Embryonic facial prominence (tissue), 1 donor: Measurements from ENCODE around the gene AFF2.

Experiments used
- DNase-seq: peaks from one replicate; pipeline ENCODE4 v3.0.0-alpha.2; 2016; ENCODE audit errors: extremely low spot score

Gene AFF2

DNA sequence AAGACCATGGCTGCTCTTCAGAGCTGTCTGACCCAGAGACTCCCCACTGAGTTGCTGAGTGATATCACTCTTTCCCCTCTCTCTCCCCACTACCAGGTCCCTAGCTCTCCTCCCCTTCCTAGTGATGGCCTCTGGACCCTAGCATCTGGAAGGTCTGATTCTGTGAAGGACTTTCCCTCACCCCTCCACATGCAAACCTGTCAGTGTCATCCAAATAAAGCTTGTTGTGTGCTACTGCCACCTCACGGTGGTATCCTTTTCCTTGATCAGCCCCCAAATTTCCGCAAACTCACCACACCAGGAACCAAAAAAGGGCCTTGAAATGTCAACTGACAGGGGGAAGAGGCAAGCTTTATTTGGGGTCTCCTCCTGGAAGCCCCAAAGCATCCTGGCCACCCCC, 504.5 kb downstream of the AFF2 start:
- no peak for DNase-seq

DNA sequence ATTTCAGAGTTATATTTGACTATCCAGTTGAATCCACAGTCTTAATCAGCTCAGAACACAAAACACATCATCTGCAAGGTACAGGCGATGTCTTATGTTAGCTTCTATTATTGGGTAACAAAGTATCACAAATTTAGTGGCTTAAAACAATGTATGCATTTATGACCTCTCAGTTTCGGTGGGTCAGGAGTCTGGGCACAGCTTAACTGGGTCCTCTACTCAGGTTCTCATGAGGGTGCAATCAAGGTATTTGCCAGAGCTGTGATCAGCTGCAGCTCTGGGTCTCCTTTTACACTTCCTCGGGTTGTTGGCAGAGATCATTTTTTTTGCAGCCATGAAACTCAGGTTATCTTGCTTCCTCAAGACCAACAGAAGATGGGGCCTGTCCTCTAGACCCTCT, 505.8 kb downstream of the AFF2 start:
- DNase-seq = no peak

DNA sequence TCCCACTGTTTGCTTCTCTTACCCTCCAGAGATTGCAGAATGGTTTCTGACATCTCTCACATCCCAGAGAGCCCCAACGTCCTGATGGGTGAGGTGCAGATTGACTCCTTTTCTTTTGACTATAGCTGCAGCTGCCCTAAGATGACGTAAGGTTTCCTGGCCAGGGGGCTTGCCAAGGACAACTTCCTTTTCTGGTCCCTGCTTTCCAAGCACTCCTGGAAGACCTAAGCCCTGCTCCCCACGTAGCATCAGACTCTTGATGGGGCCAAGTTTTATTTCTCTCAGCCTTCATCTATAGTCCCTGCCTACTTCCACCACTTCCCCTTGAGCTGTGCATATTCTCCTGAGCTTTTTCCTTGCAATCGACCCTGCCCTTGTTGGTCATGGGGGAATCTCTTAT, 507.0 kb downstream of the AFF2 start:
- no peak for DNase-seq

DNA sequence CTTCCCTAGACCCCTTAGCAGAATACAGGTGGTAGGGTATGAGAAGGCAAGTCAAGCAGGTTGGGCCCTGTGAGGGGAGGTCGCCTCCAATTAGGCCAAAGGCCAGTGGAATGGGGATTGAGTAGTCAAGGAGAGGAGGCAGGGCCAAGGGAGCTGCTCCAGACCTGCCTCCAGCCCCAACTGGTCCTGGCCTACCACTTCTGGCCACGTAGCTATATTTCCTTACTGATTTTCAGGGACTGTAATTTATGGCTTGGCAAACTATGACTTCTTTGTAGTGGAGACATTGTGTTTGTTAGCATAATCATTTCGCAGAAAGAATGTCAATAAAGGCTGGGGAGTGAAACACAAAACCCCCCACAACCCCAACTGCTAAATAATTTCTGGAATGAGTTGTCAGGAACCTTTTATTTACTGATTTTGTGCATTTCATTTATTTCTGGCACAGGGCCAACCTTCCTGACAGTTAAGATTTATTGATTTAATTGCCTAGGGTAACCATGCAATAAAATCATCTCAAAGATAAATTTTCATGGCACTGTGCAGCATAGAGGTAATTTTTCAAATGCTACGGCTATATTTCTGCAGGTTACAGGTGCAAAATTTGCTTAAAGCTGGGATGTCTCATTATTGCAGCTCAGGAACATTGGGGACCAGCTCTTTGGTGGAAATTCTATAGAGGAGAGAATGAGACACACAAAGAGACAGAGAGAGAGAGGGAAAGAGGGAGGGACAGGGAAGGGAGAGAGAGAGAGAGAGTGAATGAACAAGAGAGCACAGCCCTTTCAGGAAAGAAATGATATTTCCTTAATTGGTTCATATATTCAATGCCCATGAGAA, 509.8 kb downstream of the AFF2 start:
- DNase-seq = no peak

DNA sequence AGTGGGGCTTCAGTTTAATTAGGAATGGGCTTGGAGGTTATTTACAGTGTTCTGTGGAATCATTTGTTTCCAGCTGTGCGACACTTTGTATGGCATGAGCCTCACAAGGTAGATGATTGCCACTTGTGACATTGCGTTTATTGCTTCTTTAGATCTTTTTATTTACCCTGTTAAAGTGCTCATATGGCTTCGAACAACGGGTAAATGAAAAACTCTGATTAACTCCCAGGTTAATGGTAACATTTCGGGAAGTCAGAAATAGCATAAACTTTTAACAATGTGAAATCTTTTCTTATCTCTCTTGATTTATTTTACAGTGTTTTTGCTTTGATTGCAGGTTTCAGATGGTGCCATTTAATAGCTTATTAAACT, 510.4 kb downstream of the AFF2 start:
- DNase-seq = no peak

DNA sequence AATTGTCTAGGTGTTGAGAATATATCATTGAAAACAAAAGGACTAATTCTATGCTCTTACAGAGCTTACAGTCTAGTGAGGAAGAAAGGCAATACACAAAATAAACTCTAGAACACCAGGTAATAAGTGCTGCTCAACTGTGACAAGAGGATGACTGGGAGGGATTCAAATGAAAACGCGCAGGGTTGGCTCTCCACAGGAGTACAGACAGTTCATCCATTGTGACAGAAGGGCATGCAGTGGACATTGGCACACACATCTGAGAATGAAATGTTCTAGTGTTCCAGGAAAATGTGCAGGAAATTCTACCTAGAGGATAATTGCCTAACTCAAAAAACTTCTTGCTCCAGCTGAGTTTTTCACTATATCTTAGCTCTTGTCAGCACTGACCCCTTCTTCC, 512.7 kb downstream of the AFF2 start:
- DNase-seq = no peak

DNA sequence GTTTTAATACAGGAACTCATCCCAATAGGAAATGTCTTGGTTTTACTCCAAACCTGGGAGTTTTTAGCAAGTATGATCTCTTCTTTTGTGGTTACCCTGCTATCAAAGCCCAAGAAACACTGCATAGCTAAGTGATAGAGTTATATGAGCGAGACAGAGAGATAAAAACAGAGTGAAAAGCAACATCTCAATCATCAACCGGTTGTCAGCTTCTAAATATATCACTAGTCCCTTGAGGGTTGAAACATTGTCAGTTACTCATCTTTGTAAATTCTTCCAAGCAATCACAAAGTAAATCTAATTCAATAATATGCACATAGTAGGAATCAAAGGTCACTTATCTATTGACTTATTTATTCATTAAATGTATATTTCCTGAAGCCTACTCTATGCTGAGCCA, 520.7 kb downstream of the AFF2 start:
- DNase-seq = no peak

DNA sequence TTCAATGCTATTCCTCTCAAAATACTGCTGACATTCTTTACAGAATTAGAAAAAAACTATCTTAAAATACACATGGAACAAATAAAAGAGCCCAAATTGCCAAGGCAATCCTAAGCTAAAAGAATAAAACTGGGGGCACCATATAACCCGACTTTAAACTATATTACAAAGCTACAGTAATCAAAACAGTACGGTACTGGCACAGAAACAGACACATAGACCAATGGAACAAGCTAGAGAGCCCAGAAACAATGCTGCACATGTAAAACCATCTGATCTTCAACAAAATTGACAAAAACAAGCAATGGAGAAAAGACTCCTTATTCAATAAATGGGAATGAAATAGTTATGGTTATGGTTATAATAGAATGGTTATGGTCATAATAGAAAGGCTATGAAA, 522.1 kb downstream of the AFF2 start:
- DNase-seq = no peak

DNA sequence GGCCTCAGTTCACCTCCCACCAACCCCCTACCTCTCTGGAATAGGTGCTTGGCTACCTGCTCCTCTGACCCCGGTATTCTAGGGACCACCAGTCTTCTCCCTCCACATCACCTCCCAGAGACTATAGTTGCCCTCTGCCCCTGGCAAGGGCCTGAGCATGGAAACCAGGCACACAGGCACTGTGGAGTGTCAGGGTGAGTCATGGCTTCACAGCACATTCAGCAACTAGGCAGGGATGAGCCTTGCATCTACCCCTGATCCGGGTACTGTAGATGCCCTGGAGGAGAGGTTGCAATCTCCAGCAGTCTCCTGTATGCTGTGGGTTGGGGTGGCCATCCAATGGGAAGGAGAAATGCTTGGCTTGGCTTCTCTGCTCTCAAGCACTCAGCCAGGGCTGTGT, 532.0 kb downstream of the AFF2 start:
- no peak for DNase-seq

DNA sequence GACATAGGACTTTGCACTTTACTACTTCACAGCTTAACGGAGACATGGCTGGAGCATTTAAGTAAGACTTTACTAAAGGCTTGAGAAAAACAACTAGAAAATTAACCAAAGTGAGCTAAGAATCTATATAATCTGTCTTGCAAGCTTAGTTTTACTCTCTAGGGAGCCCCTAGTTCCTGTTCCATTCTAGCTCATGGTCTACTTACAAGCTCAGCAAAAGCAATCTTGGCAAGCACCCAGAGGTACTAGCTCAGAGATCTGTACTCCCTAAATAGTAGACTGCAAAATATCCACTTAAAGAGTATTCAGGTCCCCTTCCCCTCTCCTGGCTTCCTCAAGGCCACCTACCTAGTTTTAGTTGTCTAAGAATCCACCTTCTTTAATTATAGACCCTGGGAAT, 535.7 kb downstream of the AFF2 start:
- DNase-seq = no peak

DNA sequence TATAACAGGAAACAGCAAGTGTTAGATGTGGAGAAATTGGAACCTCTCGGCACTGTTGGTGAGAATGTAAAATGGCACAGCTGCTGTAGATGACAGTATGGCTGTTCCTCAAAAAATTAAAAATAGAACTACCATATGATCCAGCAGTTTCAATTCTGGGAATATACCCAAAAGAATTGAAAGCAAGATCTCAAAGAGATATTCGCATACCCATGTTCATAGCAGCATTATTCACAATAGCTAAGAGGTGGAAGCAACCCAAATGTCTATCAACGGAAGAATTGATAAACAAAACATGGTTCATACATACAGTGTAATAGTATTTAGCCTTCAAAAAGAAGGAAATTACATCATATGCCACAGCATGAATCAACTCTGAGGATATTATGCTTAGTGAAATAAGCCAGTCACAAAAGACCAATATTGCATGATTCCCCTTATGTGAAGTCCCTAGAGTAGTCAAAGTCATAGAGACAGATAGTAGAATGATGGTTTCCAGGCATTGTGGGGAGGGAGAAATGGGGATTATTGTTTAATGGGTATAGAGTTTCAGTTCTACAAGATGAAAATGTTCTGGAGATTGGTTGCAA, 537.0 kb downstream of the AFF2 start:
- no peak for DNase-seq

DNA sequence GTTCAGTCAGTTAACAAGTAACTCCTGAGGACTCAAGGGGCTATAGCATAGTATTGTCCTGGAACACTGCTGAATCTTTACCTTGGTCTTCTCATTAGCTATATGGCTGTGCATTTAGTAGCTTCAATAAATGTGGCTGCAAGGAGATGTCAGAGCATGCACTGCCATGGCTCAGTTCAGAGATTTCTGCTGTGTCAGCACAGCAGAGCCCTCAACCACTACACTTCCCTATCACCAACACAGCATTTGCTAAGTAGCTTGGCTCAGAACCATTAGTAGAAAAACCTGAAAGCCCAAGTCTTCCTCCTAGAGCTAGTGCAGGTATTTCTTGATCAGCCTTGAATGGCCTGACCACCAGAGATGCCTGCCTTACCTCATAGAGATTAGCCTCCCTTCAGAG, 538.6 kb downstream of the AFF2 start:
- no peak for DNase-seq

DNA sequence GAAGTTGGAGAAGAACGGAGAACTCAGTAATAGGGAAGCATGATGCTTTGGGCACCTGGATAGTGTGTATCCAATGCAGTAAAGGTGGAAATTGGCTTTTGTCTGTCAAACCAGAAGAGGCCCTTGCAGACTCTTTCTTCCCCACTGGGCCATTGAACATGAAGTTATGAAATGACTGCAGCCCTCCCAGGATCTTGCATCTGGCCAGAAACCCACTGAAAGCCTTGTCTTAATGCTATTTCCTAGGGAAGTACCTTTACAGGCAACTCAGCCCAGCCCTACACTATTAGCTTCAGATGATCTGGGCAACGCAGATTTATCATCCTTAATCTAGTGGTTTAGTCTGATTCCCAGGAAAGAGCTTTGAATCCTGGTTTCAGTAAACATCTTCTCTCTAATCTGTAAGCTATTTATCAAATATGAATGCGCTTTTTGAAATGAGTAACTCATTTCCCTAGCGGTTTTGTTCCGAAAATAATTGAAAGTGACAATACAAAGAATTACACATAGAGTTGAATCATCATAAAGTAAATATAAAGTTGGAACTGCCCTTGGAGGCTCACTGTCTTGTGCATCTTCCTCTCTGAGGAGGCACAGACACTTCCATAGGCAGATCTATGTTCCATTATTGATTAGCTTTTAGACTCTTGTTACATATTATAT, 540.6 kb downstream of the AFF2 start:
- DNase-seq = no peak

DNA sequence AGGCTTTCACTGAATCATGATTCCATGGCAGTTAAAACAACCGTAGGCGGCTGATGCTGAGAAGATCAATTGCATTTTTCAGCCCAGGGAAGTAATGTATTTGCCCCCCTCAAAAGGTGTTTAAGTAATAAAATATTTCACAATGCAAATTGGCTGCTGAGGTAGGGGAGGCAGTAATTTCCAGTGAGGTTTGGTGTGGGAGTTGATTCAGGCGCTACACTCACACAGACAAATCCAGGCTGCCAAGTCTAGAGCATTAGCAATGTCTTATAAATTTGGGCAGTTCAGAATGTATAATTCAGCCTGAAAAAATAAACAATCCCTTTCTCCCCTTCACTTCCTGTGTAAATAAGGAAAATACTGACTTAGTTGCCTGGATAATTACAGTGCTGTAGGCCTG, 543.0 kb downstream of the AFF2 start:
- DNase-seq = no peak

DNA sequence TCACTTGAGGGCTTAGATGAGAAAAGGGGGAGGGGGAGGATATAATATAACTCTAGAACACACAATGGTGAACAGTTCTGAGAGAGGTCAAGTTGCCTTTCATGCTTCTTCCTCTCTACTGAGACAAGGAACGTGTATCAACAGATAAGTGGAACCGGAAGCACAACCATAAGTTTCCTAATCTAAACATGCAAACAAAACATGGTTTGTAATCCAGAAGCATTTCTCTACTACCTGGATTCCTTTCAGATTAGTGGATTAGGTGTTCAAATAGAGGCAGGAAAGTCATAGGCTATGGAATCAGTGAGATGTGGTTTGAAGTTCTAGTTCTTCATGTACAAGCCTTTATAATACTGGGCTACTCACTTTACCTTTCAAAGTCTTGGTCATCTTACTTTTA, 544.1 kb downstream of the AFF2 start:
- no peak for DNase-seq

DNA sequence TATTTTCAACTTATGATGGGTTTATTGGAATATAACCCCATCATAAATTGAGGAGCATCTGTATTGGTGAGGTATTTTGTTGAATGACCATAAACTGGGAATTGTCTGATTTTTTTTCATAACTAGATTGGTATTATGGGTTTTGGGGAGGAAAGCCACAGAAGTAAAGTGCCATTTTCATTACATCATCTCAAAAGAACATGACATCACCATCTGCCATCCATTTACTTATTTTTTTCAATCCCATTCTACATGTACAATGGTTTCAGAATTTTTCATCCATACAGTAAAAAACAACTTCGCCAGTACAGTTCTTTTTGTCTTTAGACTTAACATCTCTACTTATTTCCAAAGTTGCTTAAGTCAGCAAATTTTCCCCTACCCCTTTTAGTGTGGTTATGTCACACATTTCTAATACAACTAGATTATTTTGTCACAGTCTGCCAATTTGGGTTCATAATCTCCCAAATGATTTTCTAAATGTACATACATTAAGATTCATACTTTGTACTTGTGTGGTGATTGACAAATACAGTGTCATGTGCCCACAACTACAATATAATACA, 545.3 kb downstream of the AFF2 start:
- DNase-seq = no peak
